Activated naive CD8-positive, alpha-beta T cell treated with anti-CD3 and anti-CD28 coated beads, Interleukin-2, amount 50 U/mL, for 16 hours (primary cell): ENCODE measurements around the gene DUSP18.
"Not testable (repeated sequence)": the region's sequence is repeated elsewhere in the genome, so short reads cannot be mapped to it uniquely, and the experiment has no call there.

ENCODE experiments used
- DNase-seq: peaks from one replicate; pipeline ENCODE4 v3.0.0-alpha.2; 2020; ENCODE audit warnings: low read depth, low spot score

The DUSP18 gene

DNA sequence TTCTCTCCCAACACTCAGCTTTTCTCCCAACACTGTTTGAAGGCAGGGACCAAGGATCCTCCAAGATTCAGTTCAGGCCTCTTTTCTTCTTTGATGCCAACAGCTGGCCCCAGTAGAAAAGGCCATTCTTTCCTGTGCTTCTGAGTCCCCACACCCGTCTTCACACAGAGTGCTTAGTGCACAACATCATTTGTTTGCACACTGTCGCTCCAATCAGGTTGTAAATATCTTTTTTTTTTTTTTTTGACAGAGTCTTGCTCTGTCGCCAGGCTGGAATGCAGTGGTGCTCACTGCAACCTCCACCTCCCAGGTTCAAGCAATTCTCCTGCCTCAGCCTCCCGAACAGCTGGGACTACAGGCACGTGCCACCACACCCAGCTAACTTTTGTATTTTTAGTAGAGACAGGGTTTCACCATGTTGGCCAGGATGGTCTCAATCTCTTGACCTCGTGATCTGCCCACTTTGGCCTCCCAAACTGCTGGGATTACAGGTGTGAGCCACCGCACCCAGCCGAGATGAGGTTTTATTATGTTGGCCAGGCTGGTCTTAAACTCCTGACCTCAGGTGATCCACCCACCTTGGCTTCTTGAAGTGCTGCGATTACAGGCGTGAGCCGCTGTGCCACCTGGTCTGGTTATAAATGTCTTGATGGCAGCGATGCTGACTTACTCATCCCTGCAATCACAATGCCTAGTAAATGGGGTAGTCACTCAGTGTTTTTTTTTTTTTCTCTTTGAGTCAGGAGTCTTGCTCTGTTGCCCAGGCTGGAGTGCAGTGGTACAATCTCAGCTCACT is 12.4 kb upstream of the DUSP18 start:
- DNase-seq: not testable (repeated sequence)

DNA sequence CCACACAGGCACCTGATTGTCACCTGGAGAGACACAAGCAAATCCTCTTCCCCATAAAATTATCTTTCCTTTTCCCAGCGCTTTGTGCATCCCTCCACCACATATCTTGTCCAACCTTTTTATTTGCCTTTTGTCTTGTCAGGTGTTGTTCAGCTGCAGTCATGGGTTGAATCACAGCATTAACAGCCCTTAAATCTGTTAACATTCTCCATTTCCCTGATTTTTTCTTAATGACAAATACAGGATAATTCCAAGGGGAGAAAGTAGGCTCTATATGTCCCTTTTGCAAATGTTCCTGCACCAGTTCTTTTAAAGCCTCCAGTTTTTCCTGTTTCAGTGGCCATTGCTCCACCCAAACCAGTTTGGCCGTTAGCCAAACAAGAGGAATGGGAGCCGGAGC is 8.9 kb upstream of the DUSP18 start:
- not testable (repeated sequence) for DNase-seq

DNA sequence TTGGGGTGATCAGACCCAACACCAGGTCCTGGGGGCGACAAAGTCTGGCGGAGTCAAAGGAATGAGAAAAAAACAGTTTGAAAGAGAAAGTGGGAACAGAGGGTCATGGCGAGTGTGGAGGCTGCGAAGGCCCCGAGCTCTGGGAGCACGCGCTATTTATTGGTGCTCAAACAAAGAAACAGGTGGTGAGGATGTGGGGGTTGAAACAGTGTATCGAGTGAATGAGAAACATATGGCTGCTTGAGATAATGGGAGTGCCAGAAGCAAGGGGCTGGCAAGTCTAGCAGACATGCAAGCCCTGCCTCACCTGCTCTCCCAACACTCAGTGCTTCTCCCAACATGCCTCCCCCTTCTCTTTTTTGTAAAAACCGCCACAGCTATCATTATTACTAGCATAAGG is 7.8 kb upstream of the DUSP18 start:
- no peak for DNase-seq

DNA sequence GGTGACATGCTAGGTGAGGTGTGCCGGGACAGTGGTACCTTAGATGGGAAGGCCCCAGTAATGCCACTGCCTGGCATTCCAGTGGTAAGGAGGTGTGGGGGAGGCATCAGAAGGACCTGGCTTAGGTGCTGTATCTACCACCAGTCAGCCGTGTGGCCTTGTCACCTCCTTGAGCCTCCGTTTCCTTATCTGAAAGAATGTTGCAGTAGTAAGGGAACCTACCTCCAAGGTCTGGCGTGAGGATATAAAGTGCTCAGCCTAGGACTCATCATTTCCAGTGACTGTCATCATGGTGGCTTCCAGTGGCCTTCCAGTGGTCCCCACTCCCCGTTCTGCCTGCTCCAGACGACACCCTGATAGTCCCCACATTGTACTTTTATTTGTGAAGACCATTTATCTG is 6.8 kb upstream of the DUSP18 start:
- no peak for DNase-seq

DNA sequence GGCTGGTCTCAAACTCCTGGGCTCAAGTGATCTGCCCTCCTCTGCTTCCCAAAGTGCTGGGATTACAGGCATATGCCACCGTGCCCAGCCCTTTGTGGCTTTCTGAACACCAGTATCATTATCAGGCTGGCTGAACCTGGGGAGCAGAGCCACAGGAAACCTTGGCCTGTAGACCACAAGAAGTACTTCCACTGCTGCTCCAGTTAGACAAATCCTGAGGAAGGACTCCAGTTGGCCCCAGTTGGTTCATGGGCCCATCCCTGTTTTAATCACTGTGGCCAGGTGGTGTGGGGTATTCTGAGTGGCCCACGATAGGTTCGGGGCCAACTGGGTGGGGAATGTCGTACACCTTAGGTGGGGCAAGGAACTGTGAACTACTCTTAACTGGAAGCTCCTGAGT is 5.5 kb upstream of the DUSP18 start:
- DNase-seq: no peak

DNA sequence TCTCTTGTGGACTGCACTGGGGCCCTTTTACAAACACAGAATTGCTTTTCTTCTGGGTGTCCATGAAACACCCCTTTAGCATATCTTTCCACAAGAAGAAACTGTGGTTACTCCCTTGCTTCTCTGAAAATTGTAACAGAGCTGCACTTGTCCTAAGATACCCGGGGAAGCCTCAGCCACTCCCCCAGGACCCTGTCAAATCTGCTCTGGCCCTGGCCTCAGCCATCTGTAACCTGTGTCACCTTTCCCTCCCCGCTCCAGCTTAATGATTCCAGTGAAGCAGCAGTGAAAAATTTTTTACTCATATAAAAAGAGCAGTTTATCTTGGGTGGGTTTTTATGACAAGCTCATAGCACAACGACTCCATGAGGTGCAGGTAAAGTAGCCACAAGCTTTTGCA is 3.4 kb upstream of the DUSP18 start:
- no peak for DNase-seq

DNA sequence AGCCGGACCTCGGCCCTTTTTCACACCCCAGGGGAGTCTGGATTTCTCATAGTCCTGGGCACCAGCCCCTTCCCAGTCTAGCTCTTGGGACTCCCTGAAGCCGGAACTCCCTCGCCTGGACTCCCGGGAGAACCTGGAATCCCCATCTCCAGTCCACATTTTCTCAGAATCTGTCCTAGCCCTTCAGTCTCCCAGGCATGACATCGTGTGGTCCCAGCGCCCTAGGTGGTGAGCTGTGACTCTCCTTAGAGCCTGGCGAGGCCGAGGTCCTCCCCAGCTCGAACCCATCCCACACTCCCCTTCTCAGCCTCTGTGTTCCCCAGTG is 673 bp upstream of the DUSP18 start:
- no peak for DNase-seq

DNA sequence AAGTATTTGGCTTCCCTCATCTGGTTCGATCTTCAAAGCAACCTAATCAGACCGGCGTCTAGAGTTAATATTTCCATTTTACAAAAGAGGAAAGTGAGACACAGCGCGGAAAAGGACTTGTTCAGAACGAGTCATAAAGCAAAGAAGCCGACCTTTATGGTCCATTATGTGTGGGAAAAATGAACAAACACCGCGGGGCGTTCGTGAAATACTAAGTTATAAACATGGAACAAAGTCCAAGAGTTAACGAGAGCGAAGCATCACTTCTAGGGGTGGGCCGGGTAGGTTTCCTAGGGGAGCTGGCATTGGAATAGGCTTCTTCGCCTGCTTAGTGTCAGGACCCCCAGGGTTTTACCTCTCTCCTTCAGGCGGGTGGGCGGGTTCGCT is 575 bp downstream of the DUSP18 start:
- DNase-seq: no peak

DNA sequence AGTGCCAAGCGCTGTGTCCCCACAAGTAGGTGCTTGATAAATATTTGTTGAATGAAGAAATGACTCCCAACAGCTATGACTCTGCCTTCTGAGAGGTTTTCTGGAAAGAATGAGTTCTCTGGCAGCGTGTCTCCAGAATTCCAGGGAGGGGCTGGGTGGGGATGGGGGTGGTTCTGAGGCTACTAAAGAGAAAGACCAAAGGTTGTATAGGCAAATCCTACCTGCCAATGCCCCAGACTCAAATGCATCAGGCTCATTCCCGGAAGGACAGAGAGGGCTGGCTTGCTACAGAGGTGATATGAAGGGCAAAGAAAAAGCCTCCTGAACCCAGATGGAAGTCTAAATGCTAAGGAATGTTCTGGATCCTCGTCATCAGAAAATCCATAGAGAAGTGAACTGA is 1.9 kb downstream of the DUSP18 start:
- no peak for DNase-seq

DNA sequence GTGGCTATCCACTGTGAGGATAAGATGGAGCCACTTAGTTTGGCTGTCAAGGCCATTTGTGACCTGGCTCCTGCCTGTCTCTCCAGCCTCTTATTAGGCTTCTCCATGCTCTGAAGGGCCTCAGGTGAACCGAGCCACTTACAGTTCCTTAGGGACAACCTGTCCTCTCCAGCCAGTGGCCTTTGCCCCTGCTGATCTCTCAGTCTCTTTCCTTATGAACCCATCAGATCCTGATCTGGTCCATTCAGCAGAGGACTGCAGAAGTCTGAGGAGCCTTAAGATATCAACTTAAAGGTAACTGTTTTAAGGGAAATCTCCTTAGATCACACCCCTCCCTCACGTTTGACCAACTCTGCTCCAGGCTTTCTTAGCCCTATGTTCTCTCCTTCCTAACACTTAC is 2.4 kb downstream of the DUSP18 start:
- DNase-seq: no peak

DNA sequence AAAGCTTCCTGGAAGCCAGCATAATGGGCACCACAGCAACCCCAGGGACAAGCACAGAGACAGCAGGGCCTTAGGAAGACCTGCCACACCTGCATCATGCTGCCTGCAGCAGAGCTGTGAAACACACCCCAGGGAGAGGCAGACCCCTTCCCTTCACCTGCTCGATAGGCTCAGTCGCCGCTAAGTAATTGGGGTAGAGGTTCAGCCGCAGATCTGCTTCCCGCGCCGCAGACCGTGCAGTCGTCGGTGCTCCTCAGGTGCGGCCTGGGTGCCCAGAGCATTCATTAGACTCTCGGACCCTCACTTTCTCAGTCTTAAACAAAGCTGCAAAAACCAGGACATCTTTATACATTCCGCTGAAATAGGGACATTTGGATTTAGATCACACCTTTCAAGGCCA is 2.9 kb downstream of the DUSP18 start:
- DNase-seq: no peak

DNA sequence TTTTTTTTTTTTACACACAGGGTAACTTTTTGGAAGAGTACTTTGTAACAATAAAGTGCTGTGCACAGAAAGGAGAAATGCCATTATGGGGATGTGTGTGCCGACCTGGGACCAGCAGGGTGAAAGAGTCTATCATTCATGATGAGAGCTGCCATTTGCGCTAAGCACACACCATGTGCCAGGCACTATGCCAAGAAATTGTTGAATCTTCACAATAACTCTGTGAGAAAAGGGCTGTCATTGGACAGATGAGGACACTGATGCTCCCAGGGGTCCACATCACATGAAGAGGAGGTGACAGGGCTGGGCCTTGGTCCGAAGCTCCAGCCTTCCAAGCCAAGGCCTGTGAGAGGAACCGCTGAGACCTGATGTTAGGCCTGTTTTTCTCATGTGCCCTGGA is 5.6 kb downstream of the DUSP18 start:
- DNase-seq: no peak

DNA sequence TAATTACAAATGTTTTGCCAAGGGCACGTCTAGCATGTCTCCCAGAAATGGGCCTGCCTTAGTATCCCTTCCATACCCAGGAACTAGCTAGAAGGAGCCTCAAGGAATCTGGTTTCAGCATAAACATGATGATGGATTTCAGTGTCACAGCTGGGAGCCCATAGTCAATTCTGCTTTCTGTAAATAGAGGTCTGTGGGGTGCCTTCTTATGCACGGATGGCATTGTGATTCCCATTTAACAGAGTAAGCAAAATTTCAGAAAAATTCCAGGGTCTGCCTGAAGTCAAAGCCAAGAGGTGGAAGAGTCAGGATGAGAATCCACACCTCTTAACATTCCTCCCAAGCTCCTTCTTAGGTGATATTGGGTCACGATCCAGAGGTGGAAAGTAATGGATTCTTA is 12.1 kb downstream of the DUSP18 start:
- no peak for DNase-seq

DNA sequence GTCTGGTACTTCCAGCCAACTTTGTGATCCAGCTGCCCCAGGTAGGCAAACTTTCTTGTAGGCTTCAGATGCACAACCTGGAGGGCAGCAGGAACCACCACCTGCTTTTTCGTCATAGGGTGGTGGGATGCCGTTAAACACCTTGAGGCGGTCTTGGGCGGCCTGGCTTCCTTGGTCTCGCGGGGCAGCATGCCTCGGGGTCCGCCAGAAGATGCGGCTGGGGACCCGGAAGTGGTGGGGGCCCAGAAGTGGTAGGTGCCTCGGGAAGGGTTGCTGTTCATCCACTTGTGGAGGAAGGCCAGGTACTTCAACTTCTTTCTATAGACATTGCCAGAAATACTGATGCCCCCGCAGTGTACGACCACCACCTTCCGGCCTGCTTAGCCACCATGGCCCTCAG is 13.3 kb downstream of the DUSP18 start:
- no peak for DNase-seq

DNA sequence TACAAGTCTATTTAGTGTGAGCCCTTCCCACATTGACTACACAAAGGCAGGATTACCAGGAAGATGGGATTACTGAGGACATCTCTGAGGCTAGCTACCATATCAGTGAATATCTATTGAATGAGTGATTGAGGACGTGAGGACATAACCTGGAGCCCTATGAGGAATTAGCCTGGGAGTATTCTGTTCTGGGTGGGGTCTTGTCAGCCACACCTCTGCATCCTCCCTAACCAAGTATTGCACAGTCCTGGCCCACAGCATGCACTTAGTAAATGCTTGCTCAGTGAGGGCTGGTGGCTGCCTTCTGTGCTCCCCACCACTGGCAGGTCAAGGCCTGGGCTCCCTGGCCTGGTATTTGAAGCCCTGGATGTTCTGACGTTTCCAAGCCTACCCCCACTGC is 14.8 kb downstream of the DUSP18 start:
- no peak for DNase-seq

DNA sequence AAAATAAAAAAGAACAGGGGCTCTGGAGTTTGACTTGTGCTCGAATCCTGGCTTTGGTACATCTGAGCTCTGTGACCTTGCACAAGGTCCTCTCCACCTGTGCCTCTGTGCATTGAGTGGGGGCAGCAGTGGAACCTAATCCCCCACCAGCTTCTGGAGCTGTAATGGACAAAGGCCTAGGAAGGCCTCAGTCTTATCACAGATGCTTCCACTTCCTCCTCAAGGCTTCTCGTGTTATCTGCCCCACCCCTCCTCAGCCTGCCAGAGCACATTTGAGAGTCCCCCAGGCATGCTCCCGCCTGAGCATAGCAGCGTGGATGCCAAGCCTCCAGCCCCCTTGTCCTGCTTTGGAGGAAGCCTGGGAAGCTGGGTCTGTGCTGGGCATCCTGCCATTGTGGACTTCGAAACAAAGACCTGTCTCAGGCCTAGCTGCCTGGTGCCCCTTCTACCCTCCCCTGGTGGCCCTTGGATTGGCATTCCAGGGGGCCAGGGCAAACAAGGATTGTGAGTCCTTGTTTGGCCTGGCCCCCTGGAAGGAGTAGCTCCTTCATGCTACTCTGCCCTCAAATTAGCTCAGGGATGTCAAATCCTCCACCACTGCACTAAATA is 17.1 kb downstream of the DUSP18 start:
- DNase-seq: no peak

DNA sequence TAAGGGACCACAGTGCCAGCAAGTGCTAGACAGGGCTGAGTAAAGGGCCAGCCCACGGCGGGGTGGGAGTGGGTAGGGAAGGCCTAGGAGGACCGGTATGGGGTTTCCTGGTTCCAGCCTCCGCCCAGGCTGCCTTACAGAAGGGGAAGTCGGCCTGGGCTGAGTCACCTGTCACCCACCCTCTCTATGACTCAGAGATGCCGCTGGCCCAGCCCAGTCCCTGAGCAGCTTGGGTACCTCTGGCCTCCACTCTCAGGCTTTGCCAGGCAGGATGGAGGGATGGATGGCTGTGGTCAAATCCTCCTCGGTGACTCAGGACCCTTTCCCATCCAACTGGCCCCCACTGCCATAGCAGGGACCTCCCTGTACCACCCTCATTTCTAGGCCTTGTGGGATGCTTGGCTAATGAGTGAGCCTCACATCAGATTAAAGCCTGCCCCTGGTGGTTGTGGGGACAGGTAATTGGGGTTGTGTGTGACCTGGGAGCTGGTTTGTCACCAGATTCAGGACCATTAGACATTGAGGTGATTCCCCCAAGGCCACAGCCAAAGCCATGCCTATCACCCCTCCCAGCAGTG is 18.2 kb downstream of the DUSP18 start:
- peak; percentile 62 for DNase-seq

DNA sequence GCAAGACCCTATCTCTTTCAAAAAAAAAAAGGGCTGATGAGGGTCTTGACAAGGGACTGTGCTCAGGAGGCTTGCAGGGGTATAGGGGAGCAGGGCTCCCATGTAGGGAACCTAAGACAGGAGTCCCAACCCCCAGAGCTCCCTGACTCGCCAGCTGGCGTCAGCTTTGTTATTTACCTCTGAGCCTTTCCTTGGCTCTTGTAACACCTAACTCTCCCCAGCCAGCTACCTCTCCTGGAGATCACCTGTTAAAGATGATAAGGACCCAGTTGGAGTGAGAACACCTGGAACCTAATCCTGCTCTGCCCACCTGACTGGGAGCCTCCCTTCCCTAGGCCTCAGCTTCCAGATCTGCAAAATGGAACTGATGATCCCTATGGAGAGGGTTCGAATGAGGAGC is 18.9 kb downstream of the DUSP18 start:
- DNase-seq: no peak

DNA sequence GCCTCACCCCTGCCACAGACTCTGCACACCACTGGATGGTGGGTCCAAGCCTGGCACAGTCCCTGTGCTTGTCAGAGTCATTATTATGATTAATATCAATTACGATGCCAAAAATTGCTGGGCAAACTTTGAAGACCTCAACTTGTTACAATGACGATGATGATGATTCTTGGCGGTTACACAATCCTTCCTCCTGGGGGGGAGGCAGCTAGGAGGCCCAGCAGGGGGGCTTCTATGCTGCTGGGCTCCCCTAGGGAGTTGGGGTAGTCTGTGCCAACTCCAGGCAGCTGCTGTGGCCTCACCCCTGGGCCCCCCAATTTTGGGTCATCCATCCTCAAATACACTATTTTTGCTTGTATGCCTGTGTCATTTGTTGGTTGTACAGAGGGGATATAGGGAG is 20.1 kb downstream of the DUSP18 start:
- no peak for DNase-seq

DNA sequence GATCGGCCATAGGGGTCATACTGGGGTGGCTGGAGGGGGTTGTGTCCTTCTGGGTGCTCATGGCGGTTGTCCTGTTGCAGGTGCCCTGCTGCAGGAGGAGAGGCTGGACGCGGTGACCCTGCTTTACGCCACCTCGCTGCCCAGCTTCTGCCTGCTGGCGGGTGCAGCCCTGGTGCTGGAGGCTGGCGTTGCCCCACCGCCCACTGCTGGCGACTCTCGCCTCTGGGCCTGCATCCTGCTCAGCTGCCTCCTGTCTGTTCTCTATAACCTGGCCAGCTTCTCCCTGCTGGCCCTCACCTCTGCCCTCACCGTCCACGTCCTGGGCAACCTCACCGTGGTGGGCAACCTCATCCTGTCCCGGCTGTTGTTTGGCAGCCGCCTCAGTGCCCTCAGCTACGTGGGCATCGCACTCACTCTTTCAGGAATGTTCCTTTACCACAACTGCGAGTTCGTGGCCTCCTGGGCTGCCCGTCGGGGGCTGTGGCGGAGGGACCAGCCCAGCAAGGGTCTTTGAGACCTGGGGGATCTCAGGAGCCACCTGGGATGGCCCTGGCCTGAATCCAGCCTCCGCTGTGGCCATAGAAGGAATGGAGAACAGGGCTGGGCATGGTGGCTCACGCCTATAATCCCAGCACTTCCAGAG is 21.0 kb downstream of the DUSP18 start:
- DNase-seq: no peak

DNA sequence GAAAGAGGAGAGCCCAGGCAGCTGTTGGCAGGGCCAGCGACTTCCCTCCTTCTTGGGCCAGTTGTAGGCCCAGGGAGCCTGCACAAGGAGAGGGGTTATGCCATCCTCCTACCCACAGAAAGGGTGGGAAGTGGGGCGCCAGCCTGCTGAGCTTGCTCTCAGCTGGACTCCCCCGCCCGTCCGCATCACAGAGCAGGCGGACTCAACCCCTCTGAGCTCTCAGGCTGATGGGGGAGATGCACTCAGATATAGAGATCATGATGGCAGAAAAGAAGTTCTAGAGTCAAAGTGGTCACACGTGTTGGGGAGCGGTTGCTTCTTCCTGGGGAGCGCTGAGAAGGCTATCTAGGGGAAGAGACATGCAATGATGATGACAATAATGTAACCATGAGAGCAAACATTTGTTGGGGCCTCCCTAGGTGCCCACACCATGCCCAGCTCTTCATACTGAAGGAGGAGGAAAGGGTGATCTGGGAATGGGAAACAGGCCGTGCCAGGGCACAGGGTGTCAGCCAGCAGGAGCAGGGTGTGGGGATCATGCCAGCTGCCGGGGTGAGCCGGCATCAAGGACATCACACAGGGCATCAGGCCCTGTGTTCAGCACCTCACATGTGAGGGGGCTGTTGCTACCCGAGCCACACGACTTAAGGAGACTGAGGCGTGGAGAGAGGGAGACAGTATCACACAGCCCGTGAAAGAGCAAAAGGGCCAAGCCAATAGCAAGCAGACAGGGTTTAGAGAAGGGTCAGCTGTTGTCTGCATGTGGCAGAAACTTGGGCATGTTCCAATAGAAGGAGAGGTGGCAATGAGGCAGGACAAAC is 24.4 kb downstream of the DUSP18 start:
- no peak for DNase-seq

DNA sequence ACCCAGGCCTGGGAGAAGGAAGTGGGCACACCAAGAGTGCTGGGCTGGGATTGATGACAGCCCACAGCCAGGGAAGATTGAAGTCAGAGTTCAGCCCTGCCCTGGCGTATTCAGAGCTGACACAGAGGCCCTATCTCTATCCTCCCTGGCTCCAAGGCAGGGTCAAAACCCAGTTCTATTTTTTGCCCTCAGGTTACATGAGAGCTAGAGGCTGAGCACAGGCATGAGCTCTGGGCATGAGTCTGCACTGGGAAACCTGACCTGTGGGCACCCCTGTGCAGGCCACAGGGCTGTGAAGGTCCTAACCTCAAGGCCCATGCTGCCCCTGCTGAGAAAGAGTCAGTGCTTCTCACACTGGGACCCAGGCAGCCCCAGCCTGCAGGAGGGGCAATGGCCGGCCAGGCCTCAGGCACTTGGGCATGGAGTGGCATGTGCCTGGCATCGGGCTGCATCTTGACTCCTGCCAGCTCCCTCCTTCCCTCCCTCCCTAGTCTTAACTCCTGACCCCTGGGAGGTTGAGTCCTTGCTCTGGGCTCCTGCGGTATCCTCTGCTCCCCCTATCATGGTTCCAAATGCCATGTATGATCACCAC is 26.7 kb downstream of the DUSP18 start:
- DNase-seq: no peak
